HG02588 (cell line): ENCODE measurements around the gene TUBG1.
A peak's percentile ranks its signal among the peaks of the same experiment; 100 is the strongest.
"Not testable (repeated sequence)": the region's sequence is repeated elsewhere in the genome, so short reads cannot be mapped to it uniquely, and the experiment has no call there.

ENCODE experiments used
- ATAC-seq: cut with Tn5 transposase; IDR thresholded peaks from one replicate; pipeline ENCODE4 v1.9.1; 2021; ENCODE audit warnings: mild to moderate bottlenecking, moderate library complexity; ENCODE audit not compliant: unreplicated experiment

TUBG1 gene

DNA sequence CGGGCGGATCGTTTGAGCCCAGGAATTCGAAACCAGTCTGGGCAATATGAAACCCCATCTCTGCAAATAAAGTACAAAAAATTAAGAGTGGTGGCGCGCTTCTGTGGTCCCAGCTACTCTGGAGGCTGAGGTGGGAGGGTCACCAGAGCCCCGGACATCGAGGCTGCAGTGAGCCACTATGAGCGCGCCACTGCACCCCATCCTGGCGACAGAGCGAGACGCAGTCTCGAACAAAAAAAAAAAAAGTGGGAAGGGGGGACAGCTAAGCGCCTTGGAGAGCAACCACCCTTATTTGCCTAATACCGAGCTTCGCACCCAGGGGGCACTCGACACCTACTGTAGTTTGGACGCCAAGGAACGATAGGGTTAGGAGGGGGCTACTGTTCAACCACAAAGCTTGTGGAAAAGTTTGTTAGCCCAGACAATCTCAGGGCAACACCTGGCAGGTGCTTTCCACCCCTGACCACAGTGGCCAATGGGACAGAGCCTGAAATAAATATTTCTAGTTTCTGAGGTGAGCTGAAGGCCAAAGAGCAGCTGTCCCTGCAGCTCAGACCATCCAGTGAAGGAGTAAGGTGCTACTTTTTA, 31.1 kb upstream of the TUBG1 start:
- ATAC-seq, result peak; percentile 45

DNA sequence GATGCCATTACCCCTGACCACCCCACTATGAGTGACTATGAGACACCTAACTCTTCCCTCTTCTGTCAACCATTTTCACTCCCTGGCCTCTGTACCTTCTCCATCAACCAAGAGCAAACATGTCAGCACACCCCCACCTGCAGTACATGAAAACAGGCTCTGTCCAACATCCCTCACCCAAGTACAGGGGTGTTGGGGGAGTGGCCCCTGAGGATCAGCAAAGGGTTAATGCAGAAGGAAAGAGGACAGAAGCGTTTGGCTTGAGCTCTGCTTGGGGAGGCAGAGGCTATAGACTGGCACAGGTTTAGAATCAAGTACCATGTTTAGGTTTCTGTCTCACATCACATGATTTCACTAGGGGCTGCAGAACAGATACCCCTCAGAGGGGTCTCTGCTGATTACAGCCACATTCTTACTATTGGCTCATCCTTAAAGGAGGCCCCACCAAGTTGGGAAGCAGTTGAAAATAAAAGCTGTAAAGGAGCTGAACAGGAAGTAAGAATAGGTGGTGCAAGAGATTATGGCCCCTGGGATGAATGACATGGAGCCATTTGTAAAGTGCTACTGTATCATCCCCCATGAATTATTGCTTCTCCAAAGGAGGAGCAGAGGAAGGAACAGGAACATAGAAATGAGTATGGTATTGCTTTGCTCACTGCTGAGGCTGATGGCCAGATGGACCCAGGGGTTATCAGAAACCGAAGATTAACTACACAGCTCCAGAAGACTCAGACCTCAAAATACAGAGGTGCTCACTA, 29.5 kb upstream of the TUBG1 start:
- ATAC-seq, result no peak

DNA sequence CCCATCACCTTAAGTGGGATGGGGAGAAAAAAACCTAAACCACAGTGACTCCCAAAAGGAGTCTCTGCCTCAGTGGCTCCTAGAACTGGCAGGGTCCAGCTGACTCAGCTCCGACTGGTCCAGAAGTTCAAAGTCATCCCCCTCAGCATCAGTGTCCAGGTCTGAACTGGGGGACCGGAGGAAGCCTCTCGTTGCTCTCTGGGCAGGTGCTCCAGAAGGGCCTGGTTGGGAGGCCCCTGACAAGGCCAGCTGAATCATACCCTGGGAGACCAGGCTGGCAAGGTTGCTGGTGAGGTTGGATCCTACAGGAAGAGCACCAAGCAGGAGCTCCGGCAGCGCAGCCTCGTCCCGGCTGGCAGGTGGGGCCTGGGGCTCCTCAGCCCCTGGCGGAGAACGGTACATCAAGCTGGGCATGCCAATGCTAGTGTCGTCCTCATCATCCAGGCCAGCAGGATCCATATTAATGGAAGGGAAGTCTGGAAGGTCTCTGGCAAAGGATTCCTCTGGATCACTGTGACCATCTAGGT, 27.7 kb upstream of the TUBG1 start:
- no peak for ATAC-seq

DNA sequence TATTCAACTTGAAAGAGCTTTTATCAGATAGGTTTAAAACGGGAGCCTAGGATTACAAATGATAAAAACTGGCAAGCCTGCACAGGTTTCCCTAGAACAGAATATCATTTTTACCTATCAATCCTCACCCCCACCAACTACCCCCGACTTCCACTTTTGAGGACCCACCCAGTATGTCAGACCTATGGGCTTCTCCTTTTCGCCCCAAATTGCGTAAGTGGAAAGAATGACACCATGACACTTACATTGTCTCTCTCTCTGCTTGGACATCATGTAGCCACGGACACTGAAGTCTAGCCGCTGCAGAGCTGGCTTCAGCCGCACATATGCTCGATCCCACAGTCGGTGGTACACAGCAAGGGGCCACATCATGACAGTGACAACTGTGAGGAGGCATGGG, 24.6 kb upstream of the TUBG1 start:
- no peak for ATAC-seq

DNA sequence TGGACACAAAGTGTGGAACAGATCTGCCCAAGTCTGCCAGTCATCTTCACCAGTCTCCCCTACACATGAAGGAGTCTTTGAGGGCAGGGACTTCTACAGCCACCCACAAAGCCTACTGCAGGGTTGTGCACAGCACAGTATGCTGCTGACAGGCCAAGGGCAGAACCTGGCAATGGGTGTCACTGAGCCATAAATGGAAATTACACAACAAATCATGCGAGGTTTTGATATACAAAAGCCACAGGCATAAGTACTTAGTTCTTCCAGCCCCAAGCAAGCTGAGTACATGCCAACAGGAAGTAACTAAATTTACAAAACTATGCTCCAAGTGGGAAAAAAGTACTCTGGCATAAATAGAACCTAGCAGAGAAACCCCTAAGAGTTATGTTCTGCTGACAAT, 24.1 kb upstream of the TUBG1 start:
- ATAC-seq, result no peak

DNA sequence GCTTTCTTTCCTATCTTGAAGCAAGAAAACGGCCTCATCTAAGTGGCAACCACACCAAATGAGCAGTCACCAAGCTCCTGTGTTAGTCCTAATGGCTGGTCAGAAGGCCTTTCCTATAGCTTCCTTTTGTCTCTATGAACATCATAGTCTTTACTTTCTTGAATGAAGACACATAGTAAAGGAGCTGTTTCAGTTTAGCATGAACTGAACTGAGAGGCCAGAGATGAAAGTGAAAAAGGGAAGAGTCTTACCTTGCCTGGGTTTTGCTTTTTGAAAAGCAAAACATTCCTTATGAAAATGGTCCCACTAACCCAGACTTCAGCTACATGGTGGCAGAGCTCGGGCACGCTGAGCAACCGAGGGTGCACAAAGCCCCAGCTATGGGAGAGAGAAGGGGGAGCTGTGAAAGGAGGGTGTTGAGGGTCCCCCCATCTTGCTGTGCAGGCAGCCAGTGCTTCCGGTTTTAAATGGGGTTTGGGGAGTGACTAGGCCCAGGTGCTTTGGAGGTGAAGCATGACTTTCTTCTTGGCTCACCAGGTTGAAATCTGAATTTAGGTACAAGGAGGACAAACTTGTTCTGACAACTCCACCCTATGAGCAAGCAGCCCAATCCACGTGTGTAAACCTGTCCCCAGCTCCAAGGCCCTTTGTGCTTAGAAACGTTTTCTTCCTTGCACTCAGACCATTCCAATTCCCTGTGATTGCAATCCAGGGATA, 22.8 kb upstream of the TUBG1 start:
- ATAC-seq, result no peak

DNA sequence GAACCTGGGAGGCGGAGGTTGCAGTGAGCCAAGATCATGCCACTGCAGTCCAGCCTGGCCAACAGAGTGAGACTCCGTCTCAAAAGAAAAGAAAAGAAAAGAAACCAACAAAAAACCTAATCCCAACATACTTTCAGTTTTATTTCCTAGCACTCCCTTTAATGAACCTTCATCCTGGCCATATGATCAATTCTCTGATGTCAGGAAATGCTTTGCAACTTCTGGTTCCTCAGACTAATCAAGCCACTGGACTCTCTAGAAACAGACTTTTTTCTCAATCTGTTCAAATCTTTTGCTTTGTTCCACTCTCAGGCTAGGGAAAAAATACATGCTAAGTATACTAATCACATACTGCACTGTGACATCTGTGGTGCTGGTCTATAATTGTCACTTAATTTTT, 18.6 kb upstream of the TUBG1 start:
- no peak for ATAC-seq

DNA sequence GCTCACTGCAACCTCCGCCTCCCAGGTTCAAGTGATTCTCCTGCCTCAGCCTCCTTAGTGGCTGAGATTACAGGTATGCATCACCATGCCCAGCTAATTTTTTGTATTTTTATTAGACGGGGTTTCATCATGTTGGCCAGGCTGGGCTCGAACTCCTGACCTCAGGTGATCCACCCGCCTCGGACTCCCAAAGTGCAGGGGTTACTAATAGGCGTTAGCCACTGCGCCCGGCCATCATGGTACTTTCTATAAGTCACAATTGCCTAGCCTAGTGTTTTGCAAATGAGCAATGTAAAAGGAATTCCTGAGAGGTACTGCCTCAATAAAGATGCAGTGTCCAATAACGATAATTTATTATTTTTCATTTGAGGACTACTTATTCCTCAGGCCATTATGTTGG, 18.1 kb upstream of the TUBG1 start:
- no peak for ATAC-seq

DNA sequence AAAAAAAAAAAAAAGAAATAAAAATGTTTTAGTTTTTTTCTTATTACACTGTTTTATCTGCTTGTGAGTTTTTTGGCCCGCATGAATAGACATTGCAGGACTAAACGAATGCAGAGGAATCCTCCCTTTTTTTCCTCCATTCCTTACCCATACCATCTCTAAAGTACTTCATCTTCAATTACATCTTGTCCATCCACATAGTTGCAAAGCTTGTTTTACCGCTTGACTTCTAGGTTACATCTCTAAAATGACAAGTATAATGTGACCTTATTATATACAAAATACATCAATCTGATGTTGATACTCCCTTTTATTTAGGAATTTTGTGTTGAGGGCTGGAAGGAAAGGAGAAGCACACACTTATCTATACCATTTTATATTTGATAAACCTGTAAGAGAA, 13.1 kb upstream of the TUBG1 start:
- no peak for ATAC-seq

DNA sequence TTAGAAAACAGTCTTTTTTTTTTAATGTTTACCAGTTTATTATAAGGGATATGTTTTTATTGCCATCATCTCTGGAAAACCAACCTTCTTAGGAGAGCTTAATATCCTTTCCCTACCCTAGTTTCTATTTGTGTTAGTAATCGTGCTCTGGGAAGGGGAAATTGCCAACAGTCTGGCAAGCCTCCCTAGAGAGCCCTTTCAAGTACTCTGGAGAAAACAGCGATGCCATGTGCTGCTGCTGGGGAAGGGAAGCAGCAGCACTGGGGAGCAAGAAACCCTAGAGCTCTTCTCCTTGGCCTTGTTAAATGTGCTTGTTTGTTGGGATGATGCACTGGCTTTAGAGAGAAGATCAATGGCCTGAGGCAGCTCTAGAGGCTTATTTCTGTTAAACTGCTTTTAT, 10.6 kb upstream of the TUBG1 start:
- ATAC-seq, result no peak

DNA sequence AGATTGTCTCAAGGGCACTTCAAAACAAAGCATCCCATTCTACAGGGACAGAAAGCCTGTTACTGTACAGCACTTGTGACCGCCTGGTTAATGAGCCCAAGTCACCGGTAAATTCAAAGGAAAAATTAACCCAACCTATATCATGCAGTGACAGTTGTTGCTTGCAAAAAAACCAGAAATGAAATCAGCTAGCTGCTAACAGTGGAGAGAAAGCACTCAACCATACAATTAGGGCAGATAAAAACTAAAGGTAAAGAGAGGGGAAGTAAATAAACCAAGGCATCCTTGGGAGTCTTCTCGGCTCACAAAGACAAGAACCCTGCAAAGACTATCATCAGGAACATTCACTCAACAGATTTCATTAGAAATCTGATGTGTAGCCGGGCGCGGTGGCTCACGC, 6.2 kb upstream of the TUBG1 start:
- ATAC-seq, result no peak

DNA sequence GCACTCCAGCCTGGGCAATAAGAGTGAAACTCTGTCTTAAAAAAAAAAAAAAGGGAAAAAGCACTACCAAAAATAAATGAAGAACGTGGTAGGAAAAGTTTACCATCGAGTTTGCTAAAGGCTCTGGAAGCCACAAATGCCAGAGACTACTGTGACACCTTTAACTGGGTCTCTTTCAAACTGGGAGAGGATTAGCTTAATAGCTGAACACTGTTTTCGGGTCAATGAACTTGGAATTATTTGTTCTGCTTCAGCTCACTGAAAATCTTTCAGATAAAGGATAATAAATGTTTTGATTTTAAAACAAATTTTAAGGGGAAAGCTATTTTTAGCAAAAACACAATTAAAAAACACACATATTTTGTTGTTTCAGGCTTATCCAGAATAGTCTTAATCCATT, 1.7 kb upstream of the TUBG1 start:
- ATAC-seq, result no peak

DNA sequence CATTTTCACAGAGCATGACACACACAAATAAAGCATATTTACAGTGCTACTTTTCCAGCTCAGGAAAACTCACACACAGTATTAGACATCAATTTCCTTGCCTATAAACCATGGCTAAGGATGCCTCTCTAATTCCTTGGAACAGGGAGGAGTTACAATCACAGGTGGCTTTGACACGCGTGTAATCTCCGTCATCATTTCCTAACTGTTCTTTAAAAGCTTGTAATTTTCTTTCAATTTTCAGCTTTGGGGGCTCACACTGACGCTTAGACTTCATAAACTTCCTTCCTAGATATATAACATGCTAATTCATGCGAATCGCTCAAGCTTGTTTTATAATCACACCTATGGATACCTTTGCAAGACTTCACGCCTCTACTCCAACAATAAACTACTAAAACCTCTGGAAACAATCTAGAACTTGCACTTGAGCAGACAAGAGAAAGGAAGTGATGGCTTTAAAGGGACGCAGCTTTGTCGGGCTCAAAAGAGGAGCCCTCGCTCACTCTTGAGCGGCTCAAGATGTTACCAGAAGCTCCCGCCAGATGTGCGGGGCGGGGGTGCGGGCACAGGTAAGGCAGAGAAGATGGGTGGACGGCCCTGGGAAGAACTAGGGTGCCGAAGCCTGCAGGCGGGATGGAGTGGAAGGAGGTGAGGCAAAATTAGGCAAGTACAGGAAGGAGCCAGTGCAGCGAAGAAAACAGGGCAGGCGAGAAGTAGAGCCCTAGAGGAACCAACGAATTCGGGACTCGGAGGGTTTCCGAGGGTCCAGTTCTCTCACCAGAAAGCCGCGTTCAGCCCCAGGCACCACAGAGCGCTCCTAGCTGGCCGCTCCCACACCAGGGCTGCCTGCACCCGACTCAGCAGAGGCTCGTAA, 940 bp upstream of the TUBG1 start:
- peak; percentile 15 for ATAC-seq

DNA sequence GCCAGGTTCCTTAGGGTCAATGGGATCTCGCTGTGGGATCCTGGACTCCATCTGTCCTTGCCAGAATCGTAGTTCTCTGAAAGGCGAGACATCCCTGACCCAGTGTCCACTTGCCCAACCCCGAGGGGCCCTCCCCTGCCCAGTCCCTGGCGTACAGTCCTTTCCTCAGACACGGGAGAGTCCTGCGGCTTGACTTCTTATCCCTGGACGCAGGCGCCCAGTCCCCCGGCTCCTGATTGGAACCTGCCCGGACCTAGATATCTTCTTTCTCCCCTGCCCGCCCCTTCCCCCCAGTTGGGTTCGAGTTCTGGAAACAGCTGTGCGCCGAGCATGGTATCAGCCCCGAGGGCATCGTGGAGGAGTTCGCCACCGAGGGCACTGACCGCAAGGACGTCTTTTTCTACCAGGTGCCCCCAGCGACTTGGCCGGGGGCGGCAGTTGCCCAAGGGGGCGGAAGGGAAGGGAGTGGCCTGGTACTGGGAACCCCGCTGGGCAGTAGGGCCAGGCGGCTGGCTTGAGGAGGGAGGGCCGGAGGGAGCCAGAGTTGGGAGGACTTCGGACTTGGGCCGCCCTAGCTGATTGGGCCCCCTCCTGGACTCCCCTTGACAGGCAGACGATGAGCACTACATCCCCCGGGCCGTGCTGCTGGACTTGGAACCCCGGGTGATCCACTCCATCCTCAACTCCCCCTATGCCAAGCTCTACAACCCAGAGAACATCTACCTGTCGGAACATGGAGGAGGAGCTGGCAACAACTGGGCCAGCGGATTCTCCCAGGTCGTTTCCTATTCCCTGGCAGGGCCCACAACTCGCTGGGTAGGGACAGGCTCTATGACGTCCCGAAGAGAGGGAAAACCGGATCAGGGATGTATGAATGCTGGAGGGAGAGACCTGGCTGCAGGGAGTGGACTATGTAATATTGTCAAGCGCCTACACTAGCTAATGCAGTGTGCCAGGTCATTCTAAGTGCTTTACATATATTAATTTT, 625 bp downstream of the TUBG1 start:
- ATAC-seq, result peak; percentile 4

DNA sequence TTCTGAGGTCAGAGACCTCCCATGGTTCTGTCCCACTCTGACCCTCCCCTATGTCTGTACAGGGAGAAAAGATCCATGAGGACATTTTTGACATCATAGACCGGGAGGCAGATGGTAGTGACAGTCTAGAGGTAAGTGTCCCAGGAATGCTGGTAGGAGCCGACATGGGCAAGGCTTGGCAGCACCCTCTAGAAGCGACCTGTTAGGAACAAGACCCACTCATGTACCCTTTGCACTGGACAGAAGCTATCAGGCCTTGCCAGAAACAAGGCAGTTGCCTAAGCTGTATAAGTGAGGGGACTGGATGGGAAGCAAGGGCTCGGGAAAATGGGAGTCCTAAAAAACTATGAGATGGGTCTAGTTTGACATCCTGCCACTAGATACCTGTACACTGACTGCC, 2.5 kb downstream of the TUBG1 start:
- no peak for ATAC-seq

DNA sequence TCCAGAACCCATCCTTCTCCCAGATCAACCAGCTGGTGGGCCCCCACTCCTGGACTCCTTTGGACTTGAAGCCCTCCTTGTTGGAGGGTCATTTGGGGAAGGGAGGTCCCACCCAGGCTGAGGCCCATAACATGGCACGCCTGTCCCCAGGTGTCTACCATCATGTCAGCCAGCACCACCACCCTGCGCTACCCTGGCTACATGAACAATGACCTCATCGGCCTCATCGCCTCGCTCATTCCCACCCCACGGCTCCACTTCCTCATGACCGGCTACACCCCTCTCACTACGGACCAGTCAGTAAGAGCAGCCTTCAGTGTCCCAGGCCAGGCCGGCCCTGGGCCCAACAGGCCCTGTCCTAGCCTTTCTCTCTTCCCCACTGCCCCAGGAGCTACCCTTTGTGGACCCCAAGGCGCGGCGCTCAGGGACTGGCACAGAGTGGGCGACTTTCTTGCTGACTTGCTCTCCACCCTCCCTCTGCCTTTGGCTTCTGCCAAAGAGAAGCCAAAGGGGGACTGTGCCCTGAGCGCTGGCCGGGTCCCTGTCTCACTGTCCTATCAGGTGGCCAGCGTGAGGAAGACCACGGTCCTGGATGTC, 4.3 kb downstream of the TUBG1 start:
- ATAC-seq, result no peak

DNA sequence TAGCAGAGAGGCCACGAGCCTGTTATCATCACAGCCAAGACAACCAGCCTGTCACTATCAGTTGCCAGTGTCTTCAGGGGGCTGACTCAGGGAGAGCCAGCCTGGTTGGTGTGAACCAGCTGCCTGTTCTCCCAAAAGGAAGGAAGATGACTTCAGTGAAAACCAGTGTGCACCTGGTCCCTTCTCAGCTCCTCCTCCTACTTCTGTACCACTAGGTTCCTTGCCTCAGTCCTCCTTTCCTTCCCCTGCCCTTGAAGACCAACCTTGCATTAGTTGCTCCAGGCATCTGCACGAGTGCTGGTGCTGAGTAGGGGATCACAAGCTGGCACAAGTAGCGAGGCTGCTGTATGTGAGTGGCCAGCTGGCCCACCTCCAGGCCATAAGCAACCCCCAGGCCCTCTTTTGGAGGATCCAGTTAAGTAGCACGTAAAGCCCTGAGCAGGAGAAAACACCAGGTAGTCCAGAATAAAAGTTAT, 8.5 kb downstream of the TUBG1 start:
- peak; percentile 23 for ATAC-seq

DNA sequence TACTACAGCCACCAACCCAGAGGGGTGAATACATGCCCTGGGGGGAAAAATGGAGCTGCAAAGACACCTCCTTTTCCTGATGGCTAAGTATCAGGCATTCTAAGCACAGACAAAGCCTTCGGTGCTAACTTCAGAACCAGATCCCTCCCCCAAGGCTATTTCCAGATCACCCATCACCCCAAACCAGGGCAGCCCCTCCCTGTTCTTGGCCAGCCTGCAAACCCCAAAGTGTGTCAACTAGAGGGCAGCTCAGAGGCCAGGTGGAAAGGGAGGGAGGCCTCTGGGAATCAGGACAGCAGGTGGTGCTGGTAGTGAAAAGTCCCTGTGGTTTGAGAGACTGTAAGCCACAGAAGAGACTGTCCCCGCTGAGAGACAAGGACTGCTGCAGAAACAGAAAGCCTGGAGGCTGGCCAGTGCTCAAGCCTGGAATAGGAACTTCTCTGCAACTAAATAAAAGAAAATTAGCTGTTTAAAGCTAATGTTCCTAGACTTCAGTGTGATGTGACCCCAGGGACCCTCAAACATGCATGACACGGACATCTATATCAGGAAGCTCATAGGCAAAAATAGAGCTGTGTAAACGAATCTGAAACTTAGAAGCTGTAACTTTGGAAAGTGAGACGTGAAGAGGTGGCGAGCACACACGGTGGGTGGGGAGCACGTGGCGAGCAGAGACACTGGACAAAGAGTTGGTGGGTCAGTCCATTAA, 9.1 kb downstream of the TUBG1 start:
- peak; percentile 79 for ATAC-seq

DNA sequence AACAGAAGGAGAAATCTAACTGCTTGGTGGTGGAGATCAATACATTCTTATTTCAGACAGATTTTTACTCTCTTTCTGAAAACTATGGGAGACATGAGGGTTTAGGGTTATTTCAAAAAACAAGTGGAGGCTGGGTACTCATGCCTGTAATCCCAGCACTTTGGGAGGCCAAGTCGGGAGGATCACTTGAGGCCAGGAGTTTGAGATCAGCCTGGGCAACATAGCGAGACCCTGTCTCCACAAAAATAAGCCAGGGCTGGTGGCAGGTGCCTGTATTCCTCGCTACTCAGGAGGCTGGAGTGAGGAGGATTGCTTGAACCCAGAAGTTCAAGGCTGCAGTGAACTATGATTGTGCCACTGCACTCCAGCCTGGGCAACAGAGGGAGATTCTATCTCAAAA, 12.5 kb downstream of the TUBG1 start:
- ATAC-seq, result not testable (repeated sequence)
